ENCODE data around the gene PCDHA1.

Gene PCDHA1

GRCh38 chr5:140877262-140877581, 91.3 kb downstream of the PCDHA1 start:
- no peak for TF ChIP-seq CTCF (IDR thresholded peaks at IDR 0.05; ENCODE audit: poor library complexity, severe bottlenecking)
- Histone ChIP-seq H3K36me3 (ENCODE audit: low read depth) (no peaks in the 10 kb centered on the region), H3K27ac (ENCODE audit: poor library complexity, severe bottlenecking) (no peak overlapping the region), H3K9me3 (ENCODE audit: severe bottlenecking) (peaks cover 2% of the 10 kb centered on the region), H3K27me3 (ENCODE audit: insufficient read depth, poor library complexity, severe bottlenecking) (peaks cover 35% of the 10 kb centered on the region), H3K4me1 (ENCODE audit: insufficient read depth, poor library complexity, severe bottlenecking) (no peaks in the 10 kb centered on the region), H3K4me3 (ENCODE audit: severe bottlenecking) (no peak overlapping the region)
- no peak for ATAC-seq (ENCODE audit: low read depth)
- DNase-seq (ENCODE audit: low spot score), result peak; percentile 66

- Histone ChIP-seq H3K9me3 (ENCODE audit: severe bottlenecking) (no peaks in the 10 kb centered on the region), H3K27me3 (ENCODE audit: insufficient read depth, poor library complexity, severe bottlenecking) (peaks cover 23% of the 10 kb centered on the region), H3K27ac (ENCODE audit: poor library complexity, severe bottlenecking) (no peak within 1 kb of the TSS), H3K4me3 (ENCODE audit: severe bottlenecking) (peak within 1 kb of the TSS; percentile 17), H3K36me3 (ENCODE audit: low read depth) (no peaks in the 10 kb centered on the region), H3K4me1 (ENCODE audit: insufficient read depth, poor library complexity, severe bottlenecking) (no peaks in the 10 kb centered on the region)
- ATAC-seq (ENCODE audit: low read depth) (peak; percentile 55; the same call in 2 of the 3 replicates), DNase-seq (ENCODE audit: low spot score) (no peak)
- TF ChIP-seq CTCF (IDR thresholded peaks at IDR 0.05; ENCODE audit: poor library complexity, severe bottlenecking), result peak; percentile 72
These were observed 96.1 kb downstream of the PCDHA1 start, which contains the start of gene PCDHA13 for GRCh38 chr5:140881889-140882590. PCDHA13 (plus strand) TSS chr5:140882124; CDS start chr5:140882269, 145 bp downstream.

- TF ChIP-seq CTCF (IDR thresholded peaks at IDR 0.05; ENCODE audit: poor library complexity, severe bottlenecking), result no peak
- Histone ChIP-seq H3K27ac (ENCODE audit: poor library complexity, severe bottlenecking) (no peak overlapping the region), H3K4me3 (ENCODE audit: severe bottlenecking) (peak overlapping the region; percentile 17), H3K36me3 (ENCODE audit: low read depth) (no peaks in the 10 kb centered on the region), H3K27me3 (ENCODE audit: insufficient read depth, poor library complexity, severe bottlenecking) (peaks cover 28% of the 10 kb centered on the region), H3K4me1 (ENCODE audit: insufficient read depth, poor library complexity, severe bottlenecking) (no peaks in the 10 kb centered on the region), H3K9me3 (ENCODE audit: severe bottlenecking) (no peaks in the 10 kb centered on the region)
- ATAC-seq (ENCODE audit: low read depth) (no peak), DNase-seq (ENCODE audit: low spot score) (no peak)
These were observed 96.6 kb downstream of the PCDHA1 start for GRCh38 chr5:140882591-140882899.

GRCh38 chr5:140883373-140883772, 97.4 kb downstream of the PCDHA1 start:
- no peaks in the 10 kb centered on the region for H3K36me3 ChIP-seq (ENCODE audit: low read depth)
- peaks cover 28% of the 10 kb centered on the region for H3K27me3 ChIP-seq (ENCODE audit: insufficient read depth, poor library complexity, severe bottlenecking)
- H3K27ac ChIP-seq (ENCODE audit: poor library complexity, severe bottlenecking), result no peak overlapping the region
- DNase-seq (ENCODE audit: low spot score) (peak; percentile 60), ATAC-seq (ENCODE audit: low read depth) (no peak)
- H3K9me3 ChIP-seq (ENCODE audit: severe bottlenecking), result no peaks in the 10 kb centered on the region
- no peak for TF ChIP-seq CTCF (IDR thresholded peaks at IDR 0.05; ENCODE audit: poor library complexity, severe bottlenecking)
- no peaks in the 10 kb centered on the region for H3K4me1 ChIP-seq (ENCODE audit: insufficient read depth, poor library complexity, severe bottlenecking)
- no peak overlapping the region for H3K4me3 ChIP-seq (ENCODE audit: severe bottlenecking)

GRCh38 chr5:140883927-140884697, 98.2 kb downstream of the PCDHA1 start:
- Histone ChIP-seq H3K27ac (ENCODE audit: poor library complexity, severe bottlenecking) (no peak overlapping the region), H3K4me3 (ENCODE audit: severe bottlenecking) (no peak overlapping the region), H3K36me3 (ENCODE audit: low read depth) (no peaks in the 10 kb centered on the region), H3K27me3 (ENCODE audit: insufficient read depth, poor library complexity, severe bottlenecking) (peaks cover 35% of the 10 kb centered on the region), H3K4me1 (ENCODE audit: insufficient read depth, poor library complexity, severe bottlenecking) (no peaks in the 10 kb centered on the region), H3K9me3 (ENCODE audit: severe bottlenecking) (no peaks in the 10 kb centered on the region)
- DNase-seq (ENCODE audit: low spot score) (peak; percentile 61), ATAC-seq (ENCODE audit: low read depth) (no peak)
- no peak for TF ChIP-seq CTCF (IDR thresholded peaks at IDR 0.05; ENCODE audit: poor library complexity, severe bottlenecking)
